ENCODE data around the gene ZNF827.

ZNF827 gene

DNA sequence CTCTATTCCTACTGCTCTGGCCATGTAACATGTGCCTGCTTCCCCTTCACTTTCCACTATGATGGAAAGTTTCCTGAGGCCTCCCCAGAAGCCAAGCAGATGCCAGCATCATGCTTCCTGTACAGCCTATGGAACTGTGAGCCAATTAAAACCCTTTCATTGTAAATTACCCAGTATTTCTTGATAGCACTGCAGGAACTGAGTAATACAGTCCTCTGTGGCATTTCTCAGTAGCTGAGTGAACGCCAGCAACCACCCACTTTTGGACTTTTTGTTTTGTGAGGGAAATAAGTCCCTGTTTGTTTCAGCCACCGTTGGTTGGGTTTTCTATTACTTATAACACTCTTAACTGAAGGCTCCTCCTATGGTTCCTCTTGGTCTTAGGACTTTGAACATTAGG, 154.6 kb downstream of the ZNF827 start:
- H3K4me2 ChIP-seq (ENCODE audit: low read depth, low read length, poor library complexity, severe bottlenecking) = no peak overlapping the region
- H3K9me2 ChIP-seq (replicated peaks; ENCODE audit: low read depth, low read length) = no peaks in the 10 kb centered on the region
- peaks cover 6% of the 10 kb centered on the region; the same call in 1 of the 2 replicates for H3K9me3 ChIP-seq (ENCODE audit: insufficient read depth, low read depth, low read length)
- no peak overlapping the region for H3K4me3 ChIP-seq (ENCODE audit: low read length, poor library complexity, severe bottlenecking)
- peaks cover 50% of the 10 kb centered on the region for H3K36me3 ChIP-seq (ENCODE audit: insufficient read depth, low read length)
- TF ChIP-seq EZH2phosphoT487 (IDR thresholded peaks at IDR 0.05; ENCODE audit: borderline replicate concordance) = no peak
- TF ChIP-seq, protein P1, sequence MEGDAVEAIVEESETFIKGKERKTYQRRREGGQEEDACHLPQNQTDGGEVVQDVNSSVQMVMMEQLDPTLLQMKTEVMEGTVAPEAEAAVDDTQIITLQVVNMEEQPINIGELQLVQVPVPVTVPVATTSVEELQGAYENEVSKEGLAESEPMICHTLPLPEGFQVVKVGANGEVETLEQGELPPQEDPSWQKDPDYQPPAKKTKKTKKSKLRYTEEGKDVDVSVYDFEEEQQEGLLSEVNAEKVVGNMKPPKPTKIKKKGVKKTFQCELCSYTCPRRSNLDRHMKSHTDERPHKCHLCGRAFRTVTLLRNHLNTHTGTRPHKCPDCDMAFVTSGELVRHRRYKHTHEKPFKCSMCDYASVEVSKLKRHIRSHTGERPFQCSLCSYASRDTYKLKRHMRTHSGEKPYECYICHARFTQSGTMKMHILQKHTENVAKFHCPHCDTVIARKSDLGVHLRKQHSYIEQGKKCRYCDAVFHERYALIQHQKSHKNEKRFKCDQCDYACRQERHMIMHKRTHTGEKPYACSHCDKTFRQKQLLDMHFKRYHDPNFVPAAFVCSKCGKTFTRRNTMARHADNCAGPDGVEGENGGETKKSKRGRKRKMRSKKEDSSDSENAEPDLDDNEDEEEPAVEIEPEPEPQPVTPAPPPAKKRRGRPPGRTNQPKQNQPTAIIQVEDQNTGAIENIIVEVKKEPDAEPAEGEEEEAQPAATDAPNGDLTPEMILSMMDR (conservative IDR thresholded peaks at IDR 0.05; ENCODE audit: low read length) = no peak
- no peaks in the 10 kb centered on the region for H3F3A ChIP-seq (ENCODE audit: low read depth)
- no peak overlapping the region for H2AFZ ChIP-seq (ENCODE audit: low read length)
- no peaks in the 10 kb centered on the region for H4K20me1 ChIP-seq (ENCODE audit: insufficient read depth, low read length, poor library complexity, severe bottlenecking)
- H3K27me3 ChIP-seq (ENCODE audit: insufficient read depth, low read length, poor library complexity, severe bottlenecking) = no peaks in the 10 kb centered on the region
- no peaks in the 10 kb centered on the region for H3K79me2 ChIP-seq (ENCODE audit: insufficient read depth, low read length)
- no peak overlapping the region for H3K9ac ChIP-seq (ENCODE audit: low read depth, low read length, poor library complexity, severe bottlenecking)
- peaks cover 7% of the 10 kb centered on the region for H3K4me1 ChIP-seq (ENCODE audit: insufficient read depth, low read length, poor library complexity, severe bottlenecking)

DNA sequence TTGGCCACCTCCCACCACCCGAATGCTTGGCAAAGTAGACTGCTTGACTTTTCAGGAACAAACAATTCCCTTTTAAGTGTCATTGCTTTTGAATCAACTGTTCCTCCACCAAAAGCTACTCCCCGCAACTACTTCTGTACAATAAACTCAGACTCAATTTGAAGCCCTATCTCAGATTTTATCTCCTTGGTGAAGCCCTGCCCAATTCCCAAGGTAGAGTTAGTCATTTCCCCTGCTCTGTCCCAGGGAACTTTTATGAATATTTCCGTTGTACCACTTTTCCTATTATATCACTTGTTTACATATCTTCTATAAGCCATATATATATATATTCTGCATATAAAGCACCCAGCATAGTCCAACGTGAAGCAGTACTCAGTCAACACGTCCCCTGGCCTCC, 155.9 kb downstream of the ZNF827 start:
- TF ChIP-seq, protein P1 (conservative IDR thresholded peaks at IDR 0.05; ENCODE audit: low read length) = no peak
- no peak for TF ChIP-seq EZH2phosphoT487 (IDR thresholded peaks at IDR 0.05; ENCODE audit: borderline replicate concordance)
- Histone ChIP-seq H3K4me3 (ENCODE audit: low read length, poor library complexity, severe bottlenecking) (no peak overlapping the region), H2AFZ (ENCODE audit: low read length) (no peak overlapping the region), H3K4me1 (ENCODE audit: insufficient read depth, low read length, poor library complexity, severe bottlenecking) (peaks cover 7% of the 10 kb centered on the region), H3F3A (ENCODE audit: low read depth) (no peaks in the 10 kb centered on the region), H3K36me3 (ENCODE audit: insufficient read depth, low read length) (peaks cover 53% of the 10 kb centered on the region), H3K79me2 (ENCODE audit: insufficient read depth, low read length) (no peaks in the 10 kb centered on the region), H3K9me2 (replicated peaks; ENCODE audit: low read depth, low read length) (no peaks in the 10 kb centered on the region), H4K20me1 (ENCODE audit: insufficient read depth, low read length, poor library complexity, severe bottlenecking) (no peaks in the 10 kb centered on the region), H3K27me3 (ENCODE audit: insufficient read depth, low read length, poor library complexity, severe bottlenecking) (no peaks in the 10 kb centered on the region), H3K9me3 (ENCODE audit: insufficient read depth, low read depth, low read length) (peaks cover 6% of the 10 kb centered on the region; the same call in 1 of the 2 replicates), H3K9ac (ENCODE audit: low read depth, low read length, poor library complexity, severe bottlenecking) (no peak overlapping the region), H3K4me2 (ENCODE audit: low read depth, low read length, poor library complexity, severe bottlenecking) (no peak overlapping the region)

GRCh38 chr4:145781351-145781750, 157.3 kb downstream of the ZNF827 start:
- Histone ChIP-seq H3K9ac (ENCODE audit: low read depth, low read length, poor library complexity, severe bottlenecking) (no peak overlapping the region), H3K9me3 (ENCODE audit: insufficient read depth, low read depth, low read length) (peaks cover 6% of the 10 kb centered on the region; the same call in 1 of the 2 replicates), H2AFZ (ENCODE audit: low read length) (no peak overlapping the region), H4K20me1 (ENCODE audit: insufficient read depth, low read length, poor library complexity, severe bottlenecking) (no peaks in the 10 kb centered on the region), H3K4me2 (ENCODE audit: low read depth, low read length, poor library complexity, severe bottlenecking) (no peak overlapping the region), H3K4me1 (ENCODE audit: insufficient read depth, low read length, poor library complexity, severe bottlenecking) (peaks cover 7% of the 10 kb centered on the region), H3K4me3 (ENCODE audit: low read length, poor library complexity, severe bottlenecking) (no peak overlapping the region), H3F3A (ENCODE audit: low read depth) (no peaks in the 10 kb centered on the region), H3K36me3 (ENCODE audit: insufficient read depth, low read length) (peaks cover 58% of the 10 kb centered on the region), H3K9me2 (replicated peaks; ENCODE audit: low read depth, low read length) (no peaks in the 10 kb centered on the region), H3K79me2 (ENCODE audit: insufficient read depth, low read length) (no peaks in the 10 kb centered on the region), H3K27me3 (ENCODE audit: insufficient read depth, low read length, poor library complexity, severe bottlenecking) (no peaks in the 10 kb centered on the region)
- no peak for TF ChIP-seq EZH2phosphoT487 (IDR thresholded peaks at IDR 0.05; ENCODE audit: borderline replicate concordance)
- TF ChIP-seq, protein P1 (conservative IDR thresholded peaks at IDR 0.05; ENCODE audit: low read length) = no peak

Data from Loucy (cell line).